MV-4-11 (cell line): ENCODE data around the gene IFRD2.

Source experiments
- DNase-seq: peaks from one replicate; lab custom pipeline; 2025; lab: John Stamatoyannopoulos, UW

The IFRD2 gene

DNA sequence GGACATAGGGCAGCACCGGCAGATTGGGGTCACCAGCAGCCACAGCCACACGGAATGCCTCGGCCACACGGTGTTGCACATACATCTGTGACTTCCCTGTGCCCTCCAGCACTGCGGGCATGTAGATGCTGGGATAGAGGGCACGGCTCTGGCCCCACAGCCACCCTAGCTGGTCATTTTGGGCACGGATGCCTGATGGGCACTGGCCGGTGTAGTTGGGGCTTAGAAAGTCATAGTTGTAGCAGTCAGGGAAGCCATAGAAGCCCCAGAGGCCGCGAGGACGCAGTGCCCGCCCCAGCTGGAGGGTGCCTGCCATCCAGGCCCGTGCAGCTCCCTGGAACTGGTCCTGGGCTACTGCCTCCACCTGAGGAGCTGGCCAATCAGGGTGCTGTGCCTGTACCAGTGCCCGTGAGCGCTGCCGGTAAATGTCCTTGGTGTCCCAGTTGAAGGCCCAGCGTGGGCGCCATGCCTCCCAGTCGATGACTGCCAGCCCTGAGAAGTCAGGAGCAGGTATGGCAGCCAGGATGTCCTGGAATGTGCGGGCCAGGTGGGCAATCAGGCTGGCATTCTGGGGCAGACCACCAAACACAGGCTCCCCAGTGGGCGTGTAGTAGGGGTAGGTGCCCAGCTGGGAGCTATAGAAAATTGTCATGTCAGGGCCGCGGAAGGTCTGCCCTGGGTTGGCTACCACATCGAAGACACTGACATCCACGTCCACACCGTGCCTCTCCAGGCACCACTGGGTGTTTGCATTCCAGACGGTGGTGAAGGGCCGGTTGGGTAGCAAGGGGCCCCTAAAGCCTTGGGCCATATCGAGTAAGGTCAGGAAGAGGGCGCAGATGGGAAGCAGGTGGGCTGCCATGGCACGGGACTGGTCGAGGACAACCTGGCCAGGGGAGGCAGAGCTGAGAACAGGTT is 10.1 kb upstream of the IFRD2 start:
- DNase-seq: no peak

DNA sequence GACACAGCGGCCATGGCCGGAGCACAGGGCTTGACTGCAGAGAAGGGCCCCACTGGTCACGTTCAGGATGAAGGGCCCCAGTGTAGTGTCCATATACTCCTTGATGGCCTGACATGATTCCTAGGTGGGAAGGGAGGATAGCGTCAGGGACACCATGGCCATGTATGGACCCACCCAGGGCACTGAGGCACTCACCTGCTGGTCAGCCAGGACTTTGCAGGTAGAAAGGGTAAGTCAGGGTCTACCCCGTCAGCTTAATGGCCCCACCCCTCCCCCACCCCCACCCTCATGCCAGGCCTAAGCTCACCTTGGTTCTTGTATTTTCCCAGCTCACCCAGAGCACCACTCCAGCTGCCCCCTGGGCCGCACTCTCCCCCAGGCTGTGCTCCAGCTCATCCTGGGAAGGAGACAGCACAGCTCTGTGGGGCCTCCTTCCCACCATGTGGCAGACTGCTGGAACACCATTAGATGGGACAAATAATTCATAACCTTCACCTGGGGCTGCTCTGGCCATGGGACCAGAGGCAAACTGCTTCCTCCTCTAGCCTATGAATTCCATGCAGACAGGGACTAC is 8.5 kb upstream of the IFRD2 start:
- DNase-seq: no peak

DNA sequence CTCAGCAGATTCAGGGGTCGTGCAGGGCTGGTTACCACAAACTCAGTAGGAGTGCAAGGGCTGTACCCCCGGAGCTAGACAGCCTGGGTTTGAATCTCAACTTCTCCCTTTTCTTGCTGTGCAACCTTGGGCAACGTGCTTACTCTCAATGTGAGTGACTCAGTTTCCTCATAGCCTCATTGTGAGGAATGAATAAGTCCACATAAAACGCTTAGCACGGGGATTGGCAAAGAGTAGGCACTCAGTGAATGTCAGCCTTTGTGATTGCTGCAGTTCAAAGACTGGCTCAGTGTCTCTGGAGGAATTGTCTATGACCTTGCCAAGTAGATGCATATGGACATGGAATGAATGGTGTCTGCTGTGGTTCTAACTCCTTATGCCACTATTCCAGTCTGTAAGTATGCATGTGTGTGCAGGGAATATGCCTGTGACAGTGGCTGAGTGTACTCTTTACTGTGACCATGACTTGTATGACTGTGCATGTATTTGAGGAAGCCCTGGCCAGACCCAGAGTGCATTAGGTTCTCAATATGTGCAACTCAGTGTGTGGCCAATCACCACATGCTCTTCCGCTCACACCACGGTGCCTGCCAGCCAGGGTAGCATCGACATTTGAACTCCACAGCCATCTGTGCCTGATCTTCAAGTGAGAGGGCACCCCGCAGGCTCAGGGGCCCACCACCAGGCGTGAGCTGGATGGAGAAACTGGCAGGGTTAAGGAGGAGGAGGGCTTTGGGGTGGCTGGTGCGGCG is 7.9 kb upstream of the IFRD2 start:
- peak; percentile 92 for DNase-seq

DNA sequence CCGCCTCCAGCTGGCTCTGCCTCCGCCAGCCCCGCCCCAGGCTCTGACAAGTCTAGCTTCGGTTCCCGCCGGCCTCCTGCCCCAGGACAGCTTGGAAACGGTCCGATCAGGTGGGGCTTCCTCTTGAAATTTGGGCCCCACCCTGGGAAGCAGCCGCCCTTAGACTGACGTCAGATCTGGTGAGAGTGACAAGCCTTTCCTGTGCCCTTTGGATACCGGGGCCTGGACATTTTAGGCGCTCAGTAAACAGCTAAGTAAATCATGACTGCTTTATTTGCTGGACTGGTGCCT is 7.4 kb upstream of the IFRD2 start:
- no peak for DNase-seq

DNA sequence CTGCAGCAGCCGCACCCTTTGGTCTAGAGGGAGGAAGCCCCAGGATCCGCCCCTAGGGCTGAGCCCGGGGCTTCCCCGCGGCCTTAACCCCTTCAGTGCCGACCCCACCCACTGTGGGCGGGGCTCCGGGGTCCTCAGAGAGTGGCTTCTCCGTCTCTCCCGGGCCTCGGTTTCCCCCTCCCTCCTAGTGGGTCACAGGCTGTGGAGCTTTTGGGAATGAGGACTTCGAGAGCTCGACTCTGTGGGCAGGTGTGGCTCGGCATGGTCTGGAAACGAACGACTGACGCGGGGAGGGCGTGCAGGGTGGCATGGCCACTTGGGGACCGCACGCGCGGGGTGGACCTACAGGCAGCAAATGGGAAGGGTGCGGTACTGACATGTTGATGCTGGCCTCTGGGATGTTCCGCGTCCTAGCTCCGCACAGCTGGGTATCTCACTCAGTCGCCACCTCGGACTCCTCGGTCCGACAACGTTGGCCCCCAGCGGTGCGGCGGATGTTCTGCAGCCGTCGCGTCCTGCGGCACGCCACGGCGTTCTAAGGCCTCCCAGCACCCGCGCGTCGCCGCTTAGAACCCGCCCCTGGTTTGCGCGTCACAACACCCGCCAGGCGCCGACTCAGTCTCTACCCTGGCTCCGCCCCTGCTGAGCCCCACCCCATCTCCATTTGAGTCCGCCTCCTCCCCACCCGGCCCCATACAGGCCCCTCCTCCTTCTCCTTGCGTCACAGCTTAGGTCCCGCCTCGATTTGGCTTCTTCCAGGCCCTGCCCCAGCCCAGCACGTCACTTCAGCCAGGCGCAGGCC is 6.8 kb upstream of the IFRD2 start, which contains the start of the genes HYAL3 and NAA80:
TSS of gene HYAL3 (minus strand) at position 570 of the 802 bp plus-strand sequence. CDS start 3,803 bp downstream, outside the sequence.
TSS of gene NAA80 (minus strand) at position 570 of the 802 bp plus-strand sequence. CDS start 1,942 bp downstream, outside the sequence.
- DNase-seq: peak; percentile 99

DNA sequence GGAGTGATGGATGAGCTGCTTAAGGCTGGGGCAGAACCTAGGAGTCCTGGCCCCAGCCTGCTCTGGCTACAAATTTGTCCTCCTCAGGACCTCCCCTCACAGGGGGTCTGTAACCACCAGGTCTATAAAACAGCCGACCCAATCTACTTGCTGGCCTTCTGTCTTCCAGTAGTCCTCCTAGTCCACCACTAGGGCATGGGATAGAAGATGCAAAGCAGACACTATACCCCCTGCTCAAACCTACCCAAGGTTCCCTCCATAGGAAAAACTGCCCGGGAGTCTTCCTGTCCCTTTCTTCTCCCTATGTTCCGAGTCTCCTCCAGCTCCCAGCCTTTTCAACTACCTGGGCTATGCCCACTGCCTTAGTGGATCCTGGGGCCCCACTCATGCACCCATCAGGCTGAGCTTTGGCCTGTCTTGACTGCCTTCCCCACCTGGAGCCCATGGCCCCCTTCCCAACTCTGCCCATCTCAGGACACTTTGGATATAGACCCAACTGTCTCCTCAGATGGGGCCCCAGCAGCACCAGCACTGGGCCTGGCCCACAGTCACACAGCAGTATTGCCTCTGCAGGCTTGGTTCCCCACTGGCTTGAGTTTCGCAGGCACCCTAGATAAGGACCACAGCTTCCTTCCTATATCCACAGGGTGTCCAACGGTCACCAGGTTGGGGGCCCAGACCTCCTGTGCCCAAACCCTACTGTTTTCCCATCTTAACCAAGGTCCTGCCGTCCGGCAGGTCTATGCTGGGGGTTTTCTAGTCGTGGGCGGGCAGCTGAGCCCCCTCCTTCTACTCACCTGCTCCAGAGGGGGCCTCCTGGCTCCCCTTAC is 5.9 kb upstream of the IFRD2 start:
- DNase-seq: peak; percentile 58

DNA sequence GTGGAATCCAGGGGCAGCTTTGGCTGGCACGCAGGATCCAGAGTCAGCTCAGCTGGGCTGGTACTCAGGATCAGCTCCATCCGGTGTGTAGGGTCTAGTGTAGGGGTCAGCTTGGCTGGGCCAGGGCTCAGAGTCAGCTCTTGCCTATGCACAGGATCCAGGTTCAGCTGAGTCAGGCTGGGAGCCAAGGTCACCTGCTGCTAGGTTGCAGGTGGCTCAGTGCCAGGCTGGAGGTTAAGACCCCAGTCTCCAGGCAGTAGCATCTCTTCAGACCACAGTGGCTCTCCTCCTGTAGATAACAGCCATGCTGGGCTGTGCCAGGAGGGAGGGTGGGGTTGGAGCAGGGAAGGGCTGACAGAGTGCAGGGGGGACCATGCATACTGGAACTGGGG is 5.2 kb upstream of the IFRD2 start:
- no peak for DNase-seq

DNA sequence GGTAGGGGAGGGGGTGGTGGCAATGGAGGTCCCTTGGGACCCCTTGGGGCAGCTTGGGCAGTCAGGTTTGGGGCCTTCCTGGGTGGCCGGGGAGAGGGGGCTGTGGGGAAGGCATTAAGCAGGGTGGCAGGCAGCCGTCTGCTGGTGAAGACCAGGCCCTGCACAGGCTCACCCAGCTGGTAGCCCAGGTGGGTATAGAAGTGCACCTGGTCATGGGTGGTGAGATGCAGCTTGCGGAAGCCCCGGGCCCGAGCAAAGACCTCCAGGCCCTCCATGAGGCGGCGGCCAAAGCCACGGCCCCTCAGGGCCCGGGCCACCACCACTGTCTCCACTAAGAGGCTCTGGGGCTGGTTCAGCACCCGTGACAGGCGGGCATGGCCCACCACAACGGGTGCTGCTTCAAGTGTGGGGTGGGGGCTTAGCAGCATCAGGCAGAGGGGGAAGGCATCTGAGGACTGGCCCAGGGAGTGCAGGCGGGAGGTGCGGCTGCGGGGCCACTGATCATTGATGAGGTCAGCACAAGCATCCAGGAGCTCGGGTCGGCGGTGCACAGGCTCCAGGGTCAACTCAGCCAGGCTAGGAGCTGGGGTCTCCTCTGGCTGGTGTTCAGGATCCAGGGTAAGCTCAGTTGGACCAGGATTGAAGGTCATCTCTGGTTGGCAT is 4.6 kb upstream of the IFRD2 start:
- no peak for DNase-seq

DNA sequence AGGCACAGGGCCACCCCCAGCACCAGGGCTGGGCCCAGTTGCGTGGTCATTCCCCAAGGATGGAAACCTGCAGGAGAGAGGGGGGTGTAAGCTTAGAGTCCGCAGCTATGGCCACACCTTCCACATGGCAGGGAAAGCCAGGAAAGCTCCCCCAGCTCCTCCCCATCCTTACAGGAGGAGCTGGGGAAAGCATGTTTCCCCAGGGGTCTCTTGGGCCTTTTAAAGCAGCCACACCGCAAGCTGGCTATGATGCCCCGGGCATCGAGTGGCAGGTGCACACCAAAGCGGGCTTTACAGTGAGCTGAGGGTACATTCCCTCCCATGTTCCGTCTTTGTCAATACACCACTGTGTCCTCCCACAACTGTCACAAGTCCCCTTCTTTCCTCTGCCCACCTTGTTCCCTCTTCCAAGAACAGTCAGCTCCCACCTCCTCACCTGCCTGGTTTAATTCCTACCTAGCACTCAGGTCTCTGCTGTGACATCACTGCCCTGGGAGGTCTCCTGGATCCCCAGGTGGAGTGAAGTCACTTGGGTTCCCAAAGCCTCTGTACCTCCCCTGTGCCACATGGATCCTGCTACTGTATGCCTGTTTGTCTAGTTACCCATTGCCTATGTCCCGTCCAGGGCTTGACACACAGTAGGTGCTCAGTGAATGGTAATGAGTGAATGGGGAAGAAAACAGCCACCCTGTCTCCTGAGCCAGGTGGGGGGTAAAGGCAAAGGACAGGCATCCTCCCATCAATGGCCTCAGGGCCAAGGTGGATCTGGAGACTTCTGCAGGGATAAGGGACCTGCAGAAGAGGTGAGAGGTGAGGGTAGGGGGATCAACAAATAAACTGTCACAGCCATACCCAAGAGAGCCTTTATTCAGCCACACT is 3.6 kb upstream of the IFRD2 start:
- no peak for DNase-seq

DNA sequence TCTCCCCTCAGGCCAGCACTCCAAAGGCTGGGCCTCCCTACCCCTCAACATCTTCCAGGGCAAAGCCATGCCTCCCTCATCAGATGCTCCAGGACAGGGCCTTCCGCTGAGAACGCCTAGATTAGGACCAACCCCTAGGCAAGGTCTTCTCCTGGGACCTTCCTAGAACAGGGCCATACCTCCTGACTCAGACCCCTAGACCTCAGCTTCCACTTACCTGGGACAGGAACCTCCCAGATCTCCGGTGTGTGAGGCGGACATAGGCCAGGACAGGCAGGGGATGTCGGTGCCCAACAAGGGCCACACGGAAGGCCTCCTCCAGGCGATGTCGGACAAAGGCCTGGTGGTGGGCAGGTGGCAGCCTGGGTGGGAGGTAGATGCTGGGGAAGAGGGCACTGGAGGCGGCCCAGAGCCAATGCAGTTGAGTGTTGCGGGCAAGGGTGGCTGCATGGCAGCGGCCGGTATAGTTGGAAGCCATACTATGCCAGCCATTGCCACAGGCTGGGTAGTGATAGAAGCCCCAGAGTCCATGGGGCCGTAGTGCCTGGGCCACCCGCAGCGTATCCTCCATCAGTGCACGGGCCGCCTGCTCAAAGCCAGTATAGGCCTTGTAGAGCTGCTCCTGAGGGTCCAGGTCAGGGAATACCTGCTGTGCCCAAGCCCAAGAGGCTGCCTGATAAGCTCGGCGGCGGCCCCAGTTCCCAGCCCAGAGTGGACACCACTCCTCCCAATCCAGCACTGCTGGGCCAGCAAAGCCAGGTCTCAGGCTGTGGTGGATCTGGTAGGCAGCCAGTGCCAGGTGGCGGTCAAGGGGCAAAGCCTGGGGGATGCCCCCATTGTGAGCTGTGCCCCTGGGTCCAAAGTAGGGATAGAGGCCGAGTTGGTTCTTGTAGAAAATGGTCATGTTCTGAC is 2.5 kb upstream of the IFRD2 start:
- no peak for DNase-seq

DNA sequence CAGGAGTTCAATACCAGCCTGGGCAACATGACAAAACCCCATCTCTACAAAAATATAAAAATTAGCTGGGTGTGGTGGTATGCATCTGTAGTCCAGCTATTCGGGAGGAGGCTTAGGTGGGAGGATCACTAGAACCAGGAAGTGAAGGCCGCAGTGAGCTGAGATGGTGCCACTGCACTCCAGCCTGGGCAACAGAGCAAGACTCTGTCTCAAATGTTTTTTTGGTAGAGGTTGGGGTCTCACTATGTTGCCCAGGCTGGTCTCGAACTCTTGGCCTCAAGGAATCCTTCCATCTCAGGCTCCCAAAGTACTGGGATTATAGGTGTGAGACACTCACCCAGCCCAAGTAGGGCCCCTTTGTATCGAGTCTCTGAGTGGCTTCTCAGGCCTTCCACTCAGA is 1.9 kb upstream of the IFRD2 start:
- DNase-seq: no peak

DNA sequence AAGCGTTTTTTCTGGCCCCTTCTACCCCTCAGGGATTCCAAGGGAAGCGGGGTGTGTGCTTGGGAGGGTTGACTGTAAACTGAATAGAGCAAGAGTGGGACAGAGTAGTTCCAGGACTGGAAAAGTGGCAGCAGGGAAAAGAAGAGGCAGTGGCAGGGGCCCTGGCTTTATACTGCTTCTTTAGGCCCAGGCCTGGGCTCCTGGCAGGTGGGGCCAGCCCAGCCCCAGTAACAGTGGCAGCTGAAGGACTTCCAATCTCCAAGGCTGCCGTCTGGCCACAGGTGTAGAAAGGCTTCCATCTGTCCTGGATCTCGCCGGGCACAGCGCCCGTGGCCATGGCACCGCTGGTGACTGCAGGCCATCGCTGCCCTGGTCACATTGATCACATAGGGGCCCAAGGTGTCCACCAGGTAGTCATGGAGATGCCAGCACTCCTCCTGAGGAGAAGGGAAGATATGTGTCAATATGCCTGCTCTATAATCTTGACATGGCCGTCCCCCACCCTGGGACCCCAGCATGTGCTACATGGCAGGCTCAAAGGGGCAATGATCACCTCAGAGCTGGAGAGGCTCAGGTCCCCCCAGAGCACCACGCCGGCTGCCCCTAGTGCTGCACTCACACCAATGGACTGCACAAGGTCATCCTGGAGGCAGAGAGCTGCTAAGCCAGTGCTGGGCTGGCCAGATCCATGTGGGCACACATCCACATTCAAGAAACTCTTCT is 1.0 kb upstream of the IFRD2 start:
- no peak for DNase-seq

DNA sequence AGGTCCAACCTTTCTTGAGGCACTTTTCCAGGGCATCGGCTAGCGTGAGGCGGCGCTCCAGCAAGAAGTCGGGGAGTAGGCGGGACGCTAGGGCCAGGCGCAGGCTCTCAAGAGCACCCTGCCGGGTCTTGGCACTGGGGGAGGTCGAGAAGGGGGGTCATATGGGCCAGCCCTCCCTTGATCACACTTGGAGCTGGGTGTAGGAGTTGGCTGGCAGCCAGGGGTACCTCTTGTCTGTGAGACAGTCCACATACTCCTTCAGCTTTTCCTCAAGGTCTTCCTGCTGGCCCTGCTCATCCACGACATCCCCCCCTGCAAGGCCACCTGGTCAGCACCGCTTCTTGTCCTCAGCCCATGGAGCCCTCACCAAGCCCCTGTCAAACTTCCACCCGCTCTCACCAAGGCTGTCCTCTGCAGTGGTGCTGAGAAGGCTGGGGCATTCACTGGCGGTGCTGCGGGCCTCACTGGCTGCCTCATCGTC is 2.0 kb downstream of the IFRD2 start:
- DNase-seq: no peak

DNA sequence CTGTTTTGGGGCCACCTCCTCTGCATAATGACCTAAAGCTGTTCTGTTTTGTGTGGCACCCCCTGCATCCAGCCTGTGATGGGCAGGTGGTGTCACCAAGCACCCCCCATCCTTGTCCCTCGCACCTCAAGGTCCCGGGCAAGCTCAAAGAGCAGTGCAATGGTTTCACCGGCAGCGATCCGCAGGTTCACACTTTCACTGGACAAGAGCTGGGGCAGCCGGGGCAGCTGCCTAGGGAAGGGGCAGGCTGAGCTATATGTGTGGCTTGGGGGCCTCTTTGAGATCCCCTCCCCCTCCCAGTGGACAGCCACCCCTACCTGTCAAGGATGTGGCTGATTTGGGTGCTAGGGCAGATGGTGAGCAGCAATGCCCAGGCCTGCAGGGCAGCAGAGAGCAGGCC is 3.1 kb downstream of the IFRD2 start:
- no peak for DNase-seq

DNA sequence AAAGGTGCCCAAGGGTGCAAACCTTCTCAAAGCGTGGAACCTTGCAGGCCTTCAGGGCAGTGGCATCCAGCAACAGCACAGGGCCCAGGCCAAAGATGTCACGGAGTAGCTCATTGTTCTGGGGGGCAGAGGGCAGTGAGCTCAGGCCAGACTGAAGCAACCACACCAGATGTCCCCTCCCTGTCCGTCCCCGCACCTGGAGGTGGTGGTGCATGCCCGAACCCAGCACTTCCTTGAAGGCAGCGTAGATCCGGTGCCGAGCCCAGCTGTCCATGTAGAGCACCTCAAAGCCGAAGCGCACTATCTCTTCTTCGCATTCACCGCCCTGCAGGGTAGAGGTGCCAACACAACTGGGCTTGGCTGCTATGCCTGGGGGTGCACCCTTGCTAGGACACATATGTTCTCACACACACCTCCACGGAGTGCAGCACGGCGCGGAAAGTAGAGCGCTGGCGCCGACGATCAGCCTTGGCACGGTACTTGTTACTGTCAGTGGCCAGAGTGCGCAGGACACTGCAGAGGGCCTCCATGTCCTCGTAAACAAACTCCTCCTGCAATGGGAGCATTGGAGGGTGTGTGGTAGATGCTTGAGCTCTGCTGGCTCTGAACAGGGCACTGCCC is 3.7 kb downstream of the IFRD2 start:
- DNase-seq: no peak

DNA sequence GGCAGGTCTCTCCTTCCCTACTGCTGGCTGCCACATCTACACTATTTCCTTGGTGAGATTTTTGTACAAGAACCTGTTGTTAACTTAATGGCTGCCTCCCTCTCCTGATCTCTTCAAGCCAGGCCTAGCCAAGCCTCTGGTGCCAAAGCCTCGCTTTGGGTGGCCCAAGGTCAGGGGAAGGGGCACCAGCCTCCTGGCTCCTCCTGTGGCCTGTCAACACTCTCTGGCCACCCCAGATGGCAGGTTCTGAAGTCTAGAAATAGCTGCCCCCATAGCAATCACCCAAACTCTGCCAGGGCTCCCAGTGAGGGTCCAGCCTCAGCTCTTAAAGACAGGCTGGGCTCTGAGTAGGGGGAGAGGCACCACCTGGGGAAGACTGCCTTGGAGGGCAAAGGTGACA is 5.0 kb downstream of the IFRD2 start:
- DNase-seq: no peak
